Measurements from ENCODE around the gene HACD2. TPM values are rescaled to one million over a fixed set of nuclear protein-coding genes. Genes with fewer than 3 reads are reported as not detected.

Gene HACD2
- polyA plus RNA-seq, 1 donor (not counting 4 experiments of a cell fraction or from before 2014, with no cell fraction given): 124 TPM

GRCh38 chr3:123483146-123483545 lies 101.7 kb downstream of the HACD2 start:
- TF ChIP-seq CTCF (optimal IDR thresholded peaks at IDR 0.05 in 1 of 3, IDR thresholded peaks at IDR 0.05 in 1 of 3, conservative IDR thresholded peaks at IDR 0.05 in 1 of 3; ENCODE audit: extremely low read depth in 1 of 3, insufficient read depth in 2 of 3, low read length in 3 of 3): no peak
- TF ChIP-seq EZH2 (IDR thresholded peaks at IDR 0.05; ENCODE audit: low read length): no peak
- dilution Hi-C loops (cut with MboI; ENCODE audit: extremely low pct_ligation_motif_present, low sequenced_read_pairs): no loop called here
- no peak overlapping the region for H3K4me2 ChIP-seq (ENCODE audit: control insufficient read depth, extremely low read depth, insufficient read depth, low read depth, low read length)
- H3K36me3 ChIP-seq (ENCODE audit: control insufficient read depth in 2 of 2, extremely low read depth in 1 of 2, insufficient read depth in 2 of 2, low read length in 2 of 2): no peaks in the 10 kb centered on the region
- no peaks in the 10 kb centered on the region for H3K9me1 ChIP-seq (ENCODE audit: control insufficient read depth, extremely low read depth, insufficient read depth, low read length)
- FAIRE-seq: no peak
- no peak overlapping the region for H3K9ac ChIP-seq (ENCODE audit: control insufficient read depth, extremely low read depth, insufficient read depth, low read length)
- H3K79me2 ChIP-seq (ENCODE audit: control insufficient read depth, insufficient read depth, low read length): no peaks in the 10 kb centered on the region
- H4K20me1 ChIP-seq (ENCODE audit: control insufficient read depth, extremely low read depth, insufficient read depth, low read length): no peaks in the 10 kb centered on the region
- no peak overlapping the region for H3K27ac ChIP-seq (ENCODE audit: control insufficient read depth, insufficient read depth, low read length)
- H3K9me3 ChIP-seq (ENCODE audit: control insufficient read depth, low read depth, low read length): no peaks in the 10 kb centered on the region
- H3K4me1 ChIP-seq (ENCODE audit: control insufficient read depth, extremely low read depth, insufficient read depth, low read length): peaks cover 11% of the 10 kb centered on the region
- H3K4me3 ChIP-seq (ENCODE audit: control insufficient read depth in 2 of 3, extremely low read depth in 1 of 3, insufficient read depth in 2 of 3, low read depth in 1 of 3, low read length in 3 of 3): no peak overlapping the region
- H2AFZ ChIP-seq (ENCODE audit: control insufficient read depth, low read length): no peak overlapping the region
- no peak for DNase-seq (ENCODE audit: low read depth, low spot score)
- H3K27me3 ChIP-seq (ENCODE audit: control insufficient read depth, extremely low read depth, insufficient read depth, low read length): no peaks in the 10 kb centered on the region

DNA sequence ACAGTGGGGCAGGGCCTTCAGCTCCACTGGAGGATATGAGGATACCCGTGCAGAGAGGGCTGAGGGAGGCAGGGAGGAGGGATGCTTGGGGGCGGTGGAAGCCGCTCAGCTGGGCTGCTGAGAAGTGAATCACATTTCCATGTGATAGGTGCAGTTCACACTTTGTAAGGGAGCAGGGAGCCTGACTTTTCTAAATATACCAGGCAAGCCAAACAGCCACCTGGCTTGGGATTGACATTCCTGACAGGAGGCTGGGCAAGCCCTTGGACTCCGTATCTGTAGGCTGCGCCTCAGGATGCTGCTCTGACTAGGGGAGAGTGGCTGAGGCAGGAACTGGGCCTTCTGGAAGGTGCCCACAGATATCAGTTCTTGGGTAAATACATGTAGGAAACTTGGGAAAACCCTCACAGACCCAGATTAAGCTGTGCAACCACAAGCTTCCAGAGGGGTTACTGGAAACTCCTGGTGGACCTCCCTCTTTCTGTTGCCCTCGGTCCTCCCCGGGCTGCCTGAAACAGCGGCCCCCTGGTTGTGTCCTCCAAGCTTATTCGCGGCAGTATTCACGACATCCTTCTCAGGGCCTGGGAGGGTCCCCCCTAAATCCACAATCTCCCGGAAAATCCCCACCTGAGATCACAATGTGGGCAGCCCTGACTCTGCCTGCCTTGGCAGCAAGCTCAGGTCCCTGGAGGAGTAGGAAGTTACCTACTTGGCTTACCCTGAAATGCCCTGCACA lies 103.0 kb downstream of the HACD2 start:
- Histone ChIP-seq H3K36me3 (ENCODE audit: control insufficient read depth in 2 of 2, extremely low read depth in 1 of 2, insufficient read depth in 2 of 2, low read length in 2 of 2) (no peaks in the 10 kb centered on the region), H3K27ac (ENCODE audit: control insufficient read depth, insufficient read depth, low read length) (no peak overlapping the region), H4K20me1 (ENCODE audit: control insufficient read depth, extremely low read depth, insufficient read depth, low read length) (no peaks in the 10 kb centered on the region), H3K9ac (ENCODE audit: control insufficient read depth, extremely low read depth, insufficient read depth, low read length) (no peak overlapping the region), H2AFZ (ENCODE audit: control insufficient read depth, low read length) (peak overlapping the region; percentile 1), H3K79me2 (ENCODE audit: control insufficient read depth, insufficient read depth, low read length) (no peaks in the 10 kb centered on the region), H3K27me3 (ENCODE audit: control insufficient read depth, extremely low read depth, insufficient read depth, low read length) (no peaks in the 10 kb centered on the region), H3K4me1 (ENCODE audit: control insufficient read depth, extremely low read depth, insufficient read depth, low read length) (peaks cover 11% of the 10 kb centered on the region), H3K9me3 (ENCODE audit: control insufficient read depth, low read depth, low read length) (no peaks in the 10 kb centered on the region), H3K4me3 (ENCODE audit: control insufficient read depth in 2 of 3, extremely low read depth in 1 of 3, insufficient read depth in 2 of 3, low read depth in 1 of 3, low read length in 3 of 3) (no peak overlapping the region), H3K4me2 (ENCODE audit: control insufficient read depth, extremely low read depth, insufficient read depth, low read depth, low read length) (peak overlapping the region; percentile 22), H3K9me1 (ENCODE audit: control insufficient read depth, extremely low read depth, insufficient read depth, low read length) (no peaks in the 10 kb centered on the region)
- dilution Hi-C loops (cut with MboI; ENCODE audit: extremely low pct_ligation_motif_present, low sequenced_read_pairs): no loop called here
- DNase-seq (ENCODE audit: low read depth, low spot score) (no peak), FAIRE-seq (no peak)
- TF ChIP-seq CTCF (optimal IDR thresholded peaks at IDR 0.05 in 1 of 3, IDR thresholded peaks at IDR 0.05 in 1 of 3, conservative IDR thresholded peaks at IDR 0.05 in 1 of 3; ENCODE audit: extremely low read depth in 1 of 3, insufficient read depth in 2 of 3, low read length in 3 of 3) (no peak), EZH2 (IDR thresholded peaks at IDR 0.05; ENCODE audit: low read length) (no peak)

All from keratinocyte (primary cell).